HG03159 (cell line): ENCODE measurements around the gene RECQL.

ENCODE experiments used
- ATAC-seq: cut with Tn5 transposase; IDR thresholded peaks from one replicate; pipeline ENCODE4 v1.9.1; 2021; ENCODE audit warnings: mild to moderate bottlenecking, moderate library complexity; ENCODE audit not compliant: unreplicated experiment

Gene RECQL, protein sequence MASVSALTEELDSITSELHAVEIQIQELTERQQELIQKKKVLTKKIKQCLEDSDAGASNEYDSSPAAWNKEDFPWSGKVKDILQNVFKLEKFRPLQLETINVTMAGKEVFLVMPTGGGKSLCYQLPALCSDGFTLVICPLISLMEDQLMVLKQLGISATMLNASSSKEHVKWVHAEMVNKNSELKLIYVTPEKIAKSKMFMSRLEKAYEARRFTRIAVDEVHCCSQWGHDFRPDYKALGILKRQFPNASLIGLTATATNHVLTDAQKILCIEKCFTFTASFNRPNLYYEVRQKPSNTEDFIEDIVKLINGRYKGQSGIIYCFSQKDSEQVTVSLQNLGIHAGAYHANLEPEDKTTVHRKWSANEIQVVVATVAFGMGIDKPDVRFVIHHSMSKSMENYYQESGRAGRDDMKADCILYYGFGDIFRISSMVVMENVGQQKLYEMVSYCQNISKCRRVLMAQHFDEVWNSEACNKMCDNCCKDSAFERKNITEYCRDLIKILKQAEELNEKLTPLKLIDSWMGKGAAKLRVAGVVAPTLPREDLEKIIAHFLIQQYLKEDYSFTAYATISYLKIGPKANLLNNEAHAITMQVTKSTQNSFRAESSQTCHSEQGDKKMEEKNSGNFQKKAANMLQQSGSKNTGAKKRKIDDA

GRCh38 chr12:21501258-21502163, at the start of gene RECQL, which contains the start of gene GOLT1B:
Gene RECQL (minus strand): TSS chr12:21501635. CDS start chr12:21499570, 2,065 bp downstream.
Gene GOLT1B (plus strand): TSS chr12:21501789. CDS start chr12:21501924, 135 bp downstream.
- ATAC-seq, result peak; percentile 99

DNA sequence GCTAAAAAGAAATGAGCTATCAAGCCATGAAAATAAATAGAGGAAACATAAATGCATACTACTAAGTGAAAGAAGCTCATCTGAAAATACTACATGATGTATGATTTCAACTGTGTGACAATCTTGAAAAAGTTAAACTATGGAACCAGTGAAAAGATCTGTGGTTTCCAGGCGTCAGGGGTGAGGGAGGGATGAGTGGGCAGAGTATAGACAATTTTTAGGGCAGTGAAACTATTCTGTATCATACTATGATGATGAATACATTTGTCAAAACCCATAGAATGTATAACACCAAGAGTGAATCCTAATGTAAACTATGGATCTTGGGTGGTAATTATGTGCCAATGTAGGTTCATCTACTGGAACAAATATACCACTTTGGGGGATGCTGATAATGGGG, 46.0 kb upstream of the RECQL start:
- no peak for ATAC-seq

DNA sequence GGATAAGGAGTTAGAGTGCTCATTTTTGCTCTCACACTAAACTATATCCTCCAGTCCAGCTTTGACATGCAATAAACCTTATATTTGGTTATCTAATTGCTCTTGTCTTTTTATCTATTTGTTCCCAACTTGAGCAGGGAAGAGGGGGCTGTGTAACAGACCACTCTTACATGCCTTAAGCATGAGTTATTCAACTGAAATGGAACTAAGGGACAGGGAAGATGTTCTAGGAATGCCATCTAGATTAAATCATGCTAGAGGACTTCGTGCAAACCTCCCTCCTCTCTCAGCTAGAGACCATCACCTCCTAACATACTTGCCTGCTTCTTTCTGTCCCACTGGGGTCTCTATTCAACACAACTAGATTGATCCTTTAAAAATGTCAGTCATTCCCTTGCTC, 45.3 kb upstream of the RECQL start:
- ATAC-seq, result no peak

GRCh38 chr12:21545557-21545956, 44.1 kb upstream of the RECQL start:
- ATAC-seq, result no peak

DNA sequence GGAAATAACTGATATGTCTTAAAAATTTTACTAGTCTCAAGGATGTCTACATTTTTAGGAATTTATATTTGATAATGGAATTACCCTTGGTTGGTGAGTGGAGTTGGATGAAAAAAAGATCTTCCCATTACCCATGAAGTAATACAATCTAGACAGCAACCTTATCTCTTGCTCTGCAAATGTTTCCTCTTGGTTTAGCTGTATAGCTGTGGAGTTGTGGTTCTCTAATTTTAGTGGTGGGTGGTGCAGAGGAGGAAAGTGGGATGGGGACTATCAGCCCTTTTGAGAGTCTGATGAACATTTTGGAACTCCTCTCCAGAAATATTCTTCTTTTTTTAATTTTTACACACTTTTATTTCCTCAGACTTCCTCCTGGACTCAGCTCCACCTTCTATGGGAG, 41.7 kb upstream of the RECQL start:
- no peak for ATAC-seq

DNA sequence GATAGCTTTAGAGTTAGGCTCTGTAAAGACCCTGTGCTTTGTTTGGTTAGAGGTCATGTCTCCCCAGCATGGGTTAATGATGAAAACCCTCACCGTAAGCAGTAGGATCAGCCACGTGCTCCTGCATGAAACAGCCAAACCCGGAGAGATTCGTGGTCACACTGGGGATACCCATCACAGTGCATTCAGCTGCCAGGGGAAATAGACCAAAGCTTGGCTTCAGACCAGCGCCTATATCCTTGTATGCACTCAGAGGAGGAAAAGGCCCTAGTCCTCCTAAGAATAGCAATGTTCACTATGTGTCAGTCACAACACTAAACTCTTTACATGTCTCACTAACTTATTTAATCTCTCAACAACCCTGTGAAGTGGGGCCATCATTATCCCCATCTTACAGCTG, 41.0 kb upstream of the RECQL start:
- ATAC-seq, result no peak

DNA sequence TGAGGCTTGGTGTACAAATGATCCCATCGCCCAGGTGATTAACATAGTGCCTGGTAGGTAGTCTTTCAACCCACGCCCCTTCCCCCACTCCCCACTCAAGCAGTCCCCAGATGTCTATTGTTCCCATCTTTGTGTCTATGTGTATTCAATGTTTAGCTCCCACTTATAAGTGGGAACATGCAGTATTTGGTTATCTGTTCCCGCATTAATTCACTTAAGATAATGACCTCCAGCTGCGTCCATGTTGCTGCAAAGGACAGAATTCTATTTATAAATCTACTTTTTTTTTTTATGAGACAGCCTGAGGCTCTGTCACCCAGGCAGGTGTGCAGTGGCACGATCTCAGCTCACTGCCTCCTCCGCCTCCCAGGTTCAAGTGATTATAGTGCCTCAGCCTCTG, 40.3 kb upstream of the RECQL start:
- ATAC-seq, result no peak

DNA sequence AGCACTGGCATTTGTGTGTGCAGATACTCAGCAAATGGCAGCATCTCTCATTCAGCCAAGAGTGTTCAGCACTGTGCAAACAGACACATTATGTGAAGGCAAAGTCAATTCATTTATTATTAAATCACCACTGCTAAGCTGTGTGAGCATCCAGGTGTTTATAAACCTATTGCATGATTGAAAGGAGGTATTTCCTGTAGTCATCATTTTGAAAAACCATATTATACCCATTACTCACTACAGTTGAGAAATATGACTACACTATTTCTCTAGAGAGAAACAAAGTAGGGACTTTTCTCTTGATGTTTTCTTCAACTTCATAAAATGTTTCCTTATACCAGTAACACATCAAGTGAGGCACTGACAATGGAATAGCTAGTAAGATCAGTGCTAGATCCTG, 38.4 kb upstream of the RECQL start:
- ATAC-seq, result peak; percentile 34

DNA sequence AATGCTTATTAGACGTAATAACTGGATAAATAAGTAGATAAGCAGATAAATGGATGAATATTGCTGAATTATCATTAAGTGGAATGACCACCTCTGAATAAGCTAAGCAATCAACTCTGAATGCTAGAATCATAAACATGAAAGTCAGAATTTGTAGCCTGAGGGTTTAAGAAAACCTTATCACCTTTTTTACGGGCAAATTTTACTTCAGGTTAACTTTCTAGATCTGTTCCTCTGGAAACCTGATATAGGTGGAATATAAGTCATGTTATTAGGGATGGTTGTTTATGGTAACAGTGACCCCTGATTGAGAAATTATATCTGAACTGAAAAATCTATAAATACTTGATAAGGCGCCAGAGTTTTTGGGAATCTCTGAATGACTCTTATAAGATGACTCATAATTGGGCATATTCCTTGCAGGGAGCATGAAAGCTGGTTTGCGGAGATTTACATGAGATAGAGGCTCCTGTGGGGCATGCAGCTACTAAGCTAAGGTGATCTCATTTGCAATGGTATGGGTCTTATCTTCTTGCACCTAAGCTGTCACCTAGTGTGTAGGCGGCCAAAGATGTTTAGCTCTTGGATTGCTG, 36.7 kb upstream of the RECQL start:
- ATAC-seq, result no peak

GRCh38 chr12:21529456-21529855, 28.0 kb upstream of the RECQL start:
- no peak for ATAC-seq

DNA sequence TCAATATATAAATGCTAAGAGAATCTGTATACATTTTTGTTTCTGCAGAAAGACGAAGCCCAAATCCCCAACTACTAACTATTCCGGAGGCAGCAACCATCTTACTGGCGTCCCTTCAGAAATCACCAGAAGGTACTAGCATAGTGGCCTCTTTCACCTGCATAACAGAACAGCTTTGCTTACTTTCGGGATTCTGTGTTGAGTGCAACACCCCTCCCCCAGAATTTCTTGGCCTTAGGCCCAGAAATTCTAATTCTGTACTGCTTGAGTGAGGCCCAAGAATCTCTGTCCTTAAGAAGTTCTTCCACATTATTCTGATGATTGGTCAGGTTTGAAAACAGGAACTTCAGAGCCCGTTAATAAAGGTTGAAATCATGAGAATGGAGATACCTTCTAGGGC, 27.5 kb upstream of the RECQL start:
- no peak for ATAC-seq

- ATAC-seq, result peak; percentile 89
Measured at GRCh38 chr12:21527451-21528180, 26.2 kb upstream of the RECQL start.

DNA sequence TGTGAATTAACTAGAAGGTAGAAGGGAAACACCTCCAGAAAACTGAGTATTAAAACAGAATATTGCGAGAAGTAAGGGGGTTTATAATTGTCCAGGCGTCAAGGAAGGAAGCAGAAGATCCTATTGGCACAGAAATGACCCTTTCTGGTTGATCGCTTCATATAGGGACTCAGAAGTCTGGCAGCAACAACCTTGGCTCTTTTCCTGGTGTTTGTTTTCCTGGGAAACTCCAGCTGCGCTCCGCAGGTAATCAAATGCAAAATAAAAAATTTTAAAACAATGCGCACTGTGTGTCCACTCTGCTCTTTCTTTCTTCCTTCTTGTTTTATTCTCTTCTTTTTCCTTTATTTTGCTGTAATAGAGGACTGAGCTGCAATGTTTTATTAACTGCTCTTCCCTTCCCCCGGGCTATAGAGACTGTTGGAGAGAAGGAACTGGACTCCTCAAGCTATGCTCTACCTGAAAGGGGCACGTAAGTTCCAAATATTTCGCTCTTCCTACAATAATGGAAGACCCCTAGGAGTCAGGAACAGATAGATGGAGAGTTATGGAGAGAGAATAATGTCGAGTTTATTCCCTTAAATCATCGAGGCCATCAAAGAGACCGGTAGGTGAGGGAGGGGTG, 25.4 kb upstream of the RECQL start:
- ATAC-seq, result no peak

GRCh38 chr12:21526053-21526452, 24.6 kb upstream of the RECQL start, which contains the start of gene SPX:
Gene SPX (plus strand): TSS chr12:21526296. CDS start chr12:21526473, 177 bp downstream.
- no peak for ATAC-seq

DNA sequence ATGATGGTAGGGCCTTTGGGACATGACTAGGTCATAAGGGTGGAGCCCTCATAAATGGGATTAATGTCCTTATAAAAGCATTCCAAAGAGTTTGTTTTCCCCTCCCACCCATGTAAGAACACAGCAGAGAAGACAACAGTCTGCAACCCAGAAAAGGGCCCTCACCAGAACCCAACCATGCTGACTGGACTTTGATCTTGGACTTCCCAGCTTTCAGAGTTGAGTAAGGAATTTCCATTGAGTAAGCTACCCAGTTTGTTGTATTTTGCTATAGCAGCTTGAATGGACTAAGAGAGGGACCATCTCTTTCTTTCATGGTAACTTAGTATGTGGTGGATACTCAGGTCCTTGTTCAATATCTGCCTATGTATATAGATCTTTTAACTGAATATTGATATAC, 21.7 kb upstream of the RECQL start:
- ATAC-seq, result no peak

DNA sequence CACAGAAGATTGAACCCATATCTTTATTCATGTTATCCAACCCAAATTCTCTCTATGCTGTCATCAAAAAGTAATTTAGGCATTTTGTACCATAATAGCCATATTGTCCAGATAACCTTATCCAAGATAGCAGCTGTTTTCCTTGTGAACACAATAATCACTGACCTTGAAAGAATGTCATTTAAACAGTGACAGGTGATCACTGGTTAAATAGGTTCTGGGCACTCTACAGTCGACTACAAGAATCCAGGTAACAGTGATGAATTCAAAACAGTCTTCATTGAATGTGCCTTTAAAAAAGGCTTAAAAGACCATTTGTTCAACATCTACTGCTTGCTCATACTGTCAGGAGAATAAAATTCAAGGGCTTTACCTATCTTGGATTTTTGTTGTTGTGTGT, 20.1 kb upstream of the RECQL start:
- ATAC-seq, result no peak

DNA sequence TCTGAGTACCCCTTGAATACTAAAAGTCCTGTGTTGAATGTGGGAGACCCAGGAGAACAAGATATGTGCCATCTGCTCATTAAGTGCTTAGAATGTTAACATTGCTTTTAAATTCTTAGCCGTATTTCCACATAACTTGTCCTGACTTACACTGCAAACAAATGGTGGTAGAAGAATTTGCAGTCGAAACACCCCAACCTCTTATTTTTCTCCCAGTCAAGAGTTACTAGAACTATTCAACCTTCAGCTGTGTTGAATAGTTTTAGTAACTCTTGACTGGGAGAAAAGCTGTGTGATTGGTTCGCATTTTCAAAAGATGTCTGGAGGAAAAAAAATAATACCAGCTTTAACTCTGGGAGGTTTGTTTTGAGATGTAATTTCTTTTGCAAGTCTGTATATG, 17.0 kb upstream of the RECQL start:
- no peak for ATAC-seq

DNA sequence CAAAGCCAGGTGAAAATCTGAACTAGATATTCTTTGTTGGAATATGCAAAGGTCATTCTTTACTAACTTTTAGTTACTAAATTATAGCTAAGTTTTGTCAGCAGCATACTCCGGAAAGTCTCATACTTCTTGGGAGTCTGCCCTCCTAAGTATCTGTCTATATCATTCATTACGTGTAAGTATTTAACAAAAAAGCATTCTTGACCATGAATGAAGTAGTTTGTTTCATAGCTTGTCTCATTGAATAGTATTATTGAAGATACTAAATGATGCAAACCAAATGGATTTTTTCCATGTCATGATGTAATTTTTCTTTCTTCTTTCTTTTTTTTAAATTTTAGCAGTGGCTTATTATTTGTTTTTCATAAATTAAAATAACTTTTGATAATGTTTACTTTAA, 14.8 kb upstream of the RECQL start:
- ATAC-seq, result no peak

- peak; percentile 95 for ATAC-seq
Measured at GRCh38 chr12:21509768-21510167, 8.3 kb upstream of the RECQL start.

- ATAC-seq, result no peak
Measured at GRCh38 chr12:21507849-21508248, 6.4 kb upstream of the RECQL start.
